Hepatocyte (in vitro differentiated cells): ENCODE results near the gene ISM2. TPM values are rescaled to one million over a fixed set of nuclear protein-coding genes. Genes with fewer than 3 reads are reported as not detected.

Source experiments
- DNase-seq: peaks from one replicate; pipeline ENCODE4 v3.0.0-alpha.2; 2016; ENCODE audit warnings: low spot score
- H2AFZ ChIP-seq: fragments of 200-600 bp; sonication (generic); 2 replicates; pipeline ENCODE4 v1.6.0; 2016; ENCODE audit warnings: antibody characterized with exemption, mild to moderate bottlenecking
- H3K27ac ChIP-seq: fragments of 200-600 bp; sonication (generic); 2 replicates; pipeline ENCODE4 v1.5.1; 2016; ENCODE audit warnings: mild to moderate bottlenecking
- H3K27me3 ChIP-seq: fragments of 200-600 bp; sonication (generic); 2 replicates; pipeline ENCODE4 v1.6.1; 2016
- H3K36me3 ChIP-seq: fragments of 200-600 bp; sonication (generic); replicated peaks from 2 replicates; pipeline ENCODE4 v1.5.1; 2016; ENCODE audit warnings: low read depth; ENCODE audit not compliant: insufficient read depth
- H3K4me1 ChIP-seq: fragments of 200-600 bp; sonication (generic); 2 replicates; pipeline ENCODE4 v1.5.1; 2016; ENCODE audit warnings: mild to moderate bottlenecking, moderate library complexity; ENCODE audit not compliant: insufficient read depth
- H3K4me2 ChIP-seq: fragments of 200-600 bp; sonication (generic); 2 replicates; pipeline ENCODE4 v1.6.0; 2016
- H3K4me3 ChIP-seq: fragments of 200-600 bp; sonication (generic); 2 replicates; pipeline ENCODE4 v1.5.1; 2016; ENCODE audit warnings: mild to moderate bottlenecking
- H3K79me2 ChIP-seq: fragments of 200-600 bp; sonication (generic); 2 replicates; pipeline ENCODE4 v1.6.0; 2017; ENCODE audit warnings: mild to moderate bottlenecking
- H3K9me2 ChIP-seq: fragments of 200-600 bp; sonication (generic); replicated peaks from 2 replicates; pipeline ENCODE4 v1.6.0; 2017; ENCODE audit warnings: mild to moderate bottlenecking; ENCODE audit not compliant: insufficient read depth
- H3K9me3 ChIP-seq: fragments of 200-600 bp; sonication (generic); 2 replicates; pipeline ENCODE4 v1.5.1; 2016; ENCODE audit warnings: low read depth, mild to moderate bottlenecking
- H4K20me1 ChIP-seq: fragments of 200-600 bp; sonication (generic); 2 replicates; pipeline ENCODE4 v1.6.0; 2016; ENCODE audit warnings: mild to moderate bottlenecking; ENCODE audit not compliant: insufficient read depth, poor library complexity, severe bottlenecking
- CTCF ChIP-seq: fragments of 200-600 bp; sonication (generic); IDR thresholded peaks from 2 replicates; pipeline ENCODE4 v1.5.1; 2016; ENCODE audit warnings: antibody characterized with exemption, mild to moderate bottlenecking; ENCODE audit not compliant: poor library complexity
- EZH2 ChIP-seq: fragments of 200-600 bp; sonication (generic); IDR thresholded peaks from 2 replicates; pipeline ENCODE4 v1.6.1; 2016; ENCODE audit warnings: antibody characterized with exemption, mild to moderate bottlenecking, borderline replicate concordance
- EZH2phosphoT487 ChIP-seq: fragments of 200-600 bp; sonication (generic); IDR thresholded peaks from one replicate; pipeline ENCODE4 v1.6.1; 2018; ENCODE audit warnings: antibody characterized with exemption, mild to moderate bottlenecking, low read depth, moderate library complexity; ENCODE audit not compliant: unreplicated experiment, severe bottlenecking
- WGBS: methylation state at CpG from one replicate; pipeline ENCODE4 v1.1.6; 2016; ENCODE audit warnings: low lambda C conversion rate; ENCODE audit errors: missing lambda C conversion rate; 5-methylcytosine and 5-hydroxymethylcytosine counted together
- polyA plus RNA-seq: library from polyadenylated mRNA; unstranded; fragments of >200 nt; fragmentation: Nextera tagmentation; extraction: Ambion mirVana; gene quantifications from 2 replicates; pipeline ENCODE4 v1.2.1, GENCODE V29; 2016
- total RNA-seq: library from RNA; depleted of rRNA; stranded (reverse); fragments of >200 nt; gene quantifications from 2 replicates; pipeline ENCODE4 v1.2.3, GENCODE V29; 2014

ISM2 gene
- total and polyA plus RNA-seq, 2 experiments from 2014 or later = 5.1 to 6.3 TPM

- Histone ChIP-seq H2AFZ (no peak overlapping the region), H3K4me3 (no peak overlapping the region), H3K9me3 (no peaks in the 10 kb centered on the region), H3K36me3 (no peaks in the 10 kb centered on the region), H3K27me3 (no peaks in the 10 kb centered on the region), H3K4me2 (no peak overlapping the region), H3K79me2 (no peaks in the 10 kb centered on the region), H3K27ac (no peak overlapping the region), H4K20me1 (no peaks in the 10 kb centered on the region), H3K4me1 (no peaks in the 10 kb centered on the region), H3K9me2 (no peaks in the 10 kb centered on the region)
- no peak for TF ChIP-seq EZH2
- WGBS = 94% methylated on average over 1 of the region's 1 CpG
- DNase-seq = no peak
These were observed 29.1 kb downstream of the ISM2 start for GRCh38 chr14:77469539-77469938.

- Histone ChIP-seq H3K27me3 (no peaks in the 10 kb centered on the region), H3K79me2 (no peaks in the 10 kb centered on the region), H2AFZ (no peak overlapping the region), H3K4me3 (no peak overlapping the region), H3K36me3 (no peaks in the 10 kb centered on the region), H3K4me1 (no peaks in the 10 kb centered on the region), H4K20me1 (no peaks in the 10 kb centered on the region), H3K9me3 (no peaks in the 10 kb centered on the region), H3K27ac (no peak overlapping the region), H3K9me2 (no peaks in the 10 kb centered on the region), H3K4me2 (no peak overlapping the region)
- DNase-seq = no peak
- 95% methylated on average over 14 of the region's 14 CpGs for WGBS
- no peak for TF ChIP-seq EZH2
- TF ChIP-seq EZH2phosphoT487 = no peak
- no peak for TF ChIP-seq CTCF
These were observed 29.5 kb downstream of the ISM2 start for GRCh38 chr14:77469067-77469505.

- no peak for DNase-seq
- Histone ChIP-seq H3K27me3 (no peaks in the 10 kb centered on the region), H3K79me2 (no peaks in the 10 kb centered on the region), H3K36me3 (no peaks in the 10 kb centered on the region), H3K4me3 (no peak overlapping the region), H3K27ac (no peak overlapping the region), H2AFZ (no peak overlapping the region), H3K9me2 (no peaks in the 10 kb centered on the region), H3K9me3 (no peaks in the 10 kb centered on the region), H3K4me2 (no peak overlapping the region), H3K4me1 (no peaks in the 10 kb centered on the region), H4K20me1 (peaks cover 2% of the 10 kb centered on the region)
- 96% methylated on average over 5 of the region's 5 CpGs for WGBS
- TF ChIP-seq EZH2phosphoT487 (no peak), CTCF (no peak), EZH2 (no peak)
These were observed 30.8 kb downstream of the ISM2 start for GRCh38 chr14:77467801-77468200.

GRCh38 chr14:77459072-77459723 is 39.4 kb downstream of the ISM2 start:
- Histone ChIP-seq H3K36me3 (peaks cover 5% of the 10 kb centered on the region), H3K4me1 (peaks cover 12% of the 10 kb centered on the region), H3K4me3 (peak overlapping the region; percentile 55), H3K9me2 (no peaks in the 10 kb centered on the region), H3K27ac (no peak overlapping the region), H3K9me3 (no peaks in the 10 kb centered on the region), H3K4me2 (peak overlapping the region; percentile 93), H3K79me2 (peaks cover 52% of the 10 kb centered on the region), H3K27me3 (no peaks in the 10 kb centered on the region), H4K20me1 (peaks cover 12% of the 10 kb centered on the region), H2AFZ (peak overlapping the region; percentile 33)
- 38% methylated on average over 13 of the region's 13 CpGs for WGBS
- no peak for TF ChIP-seq EZH2
- TF ChIP-seq CTCF = peak; percentile 70
- peak; percentile 84 for DNase-seq
